NCI-H146 treated with DMSO at 0.1 percent for 48 hours (cell line): ENCODE results near the gene PZP.
"Not testable (repeated sequence)": the region's sequence is repeated elsewhere in the genome, so short reads cannot be mapped to it uniquely, and the experiment has no call there.

Source experiments
- DNase-seq: peaks from one replicate; lab custom pipeline; 2025; ENCODE audit not compliant: unreplicated experiment; lab: John Stamatoyannopoulos, UW

The PZP gene

GRCh38 chr12:9208229-9208628, at the start of gene PZP:
Gene PZP (minus strand): TSS chr12:9208395. CDS start chr12:9208341, 54 bp downstream.
- no peak for DNase-seq

- DNase-seq = no peak
Observed at GRCh38 chr12:9256758-9257405, 48.7 kb upstream of the PZP start.

GRCh38 chr12:9256341-9256740, 48.1 kb upstream of the PZP start:
- no peak for DNase-seq

DNA sequence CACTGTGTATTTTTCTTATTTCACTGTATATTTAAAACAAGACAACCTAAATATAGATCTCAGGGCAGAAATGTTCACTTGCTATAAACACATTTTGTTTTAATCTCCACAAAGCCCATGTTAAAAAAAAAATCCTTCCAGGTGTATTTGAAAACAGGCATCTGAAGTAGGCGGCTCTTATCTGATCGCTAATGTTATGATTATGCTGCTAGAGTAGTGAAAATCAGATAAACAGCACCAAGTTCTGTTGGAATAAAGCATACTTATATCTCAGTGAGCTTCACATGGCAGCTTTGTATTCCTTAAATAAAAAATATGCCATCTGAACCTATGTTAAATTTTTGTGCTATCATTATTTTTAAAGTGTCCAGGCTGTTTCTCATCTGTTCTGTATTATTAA, 47.6 kb upstream of the PZP start:
- no peak for DNase-seq

DNA sequence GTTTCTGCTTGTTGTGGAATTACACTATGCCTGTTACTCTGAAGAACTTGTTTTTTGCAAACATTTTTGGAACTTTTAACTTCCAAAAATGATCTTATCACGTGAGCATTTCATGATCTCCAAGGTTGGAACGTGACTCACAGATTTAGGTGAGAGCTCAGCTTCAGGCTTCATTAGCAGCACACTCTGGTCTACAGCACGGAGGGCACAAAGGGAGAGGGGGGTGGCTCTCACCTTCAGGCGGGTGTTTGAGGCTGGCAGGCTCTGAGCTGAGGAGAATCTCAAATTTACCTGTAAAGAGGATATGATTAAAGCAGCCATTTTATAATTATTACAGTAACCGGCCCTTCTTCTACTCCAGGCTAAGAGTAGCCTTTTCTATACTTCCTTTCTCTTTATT, 45.3 kb upstream of the PZP start:
- DNase-seq = no peak

- not testable (repeated sequence) for DNase-seq
Observed at GRCh38 chr12:9252791-9253190, 44.6 kb upstream of the PZP start.

DNA sequence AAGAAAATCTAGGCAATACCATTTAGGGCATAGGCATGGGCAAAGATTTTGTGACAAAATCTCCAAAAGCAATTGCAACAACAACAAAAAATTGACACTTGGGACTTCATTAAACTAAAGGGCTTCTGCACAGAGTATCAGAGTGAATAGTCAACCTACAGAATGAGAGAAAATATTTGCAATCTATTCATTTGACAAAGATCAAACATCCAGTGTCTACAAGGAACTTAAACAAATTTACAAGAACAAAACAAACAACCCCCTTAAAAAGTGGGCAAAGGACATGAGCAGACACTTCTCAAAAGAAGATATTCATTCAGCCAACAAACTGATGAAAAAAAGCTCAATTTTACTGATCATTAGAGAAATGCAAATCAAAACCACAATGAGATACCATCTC, 44.1 kb upstream of the PZP start:
- no peak for DNase-seq

DNA sequence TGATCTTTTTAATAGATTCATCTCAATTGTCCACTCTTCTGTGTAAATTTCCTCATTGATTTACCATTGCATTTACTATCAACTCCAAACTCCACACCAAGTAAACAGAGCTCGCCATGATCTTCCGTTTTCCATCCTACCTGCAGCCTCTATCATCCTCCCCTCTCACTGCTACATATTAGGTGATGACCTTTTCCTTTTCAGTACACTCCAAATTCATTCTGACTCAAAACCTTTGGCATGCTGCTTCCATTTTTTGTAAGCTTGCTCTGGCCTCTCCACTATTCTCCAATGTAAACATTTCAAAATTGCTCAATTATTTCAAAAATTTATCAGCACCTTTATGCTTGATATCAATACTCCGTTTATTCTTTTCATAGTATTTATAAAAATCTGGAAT, 40.2 kb upstream of the PZP start:
- DNase-seq = no peak

DNA sequence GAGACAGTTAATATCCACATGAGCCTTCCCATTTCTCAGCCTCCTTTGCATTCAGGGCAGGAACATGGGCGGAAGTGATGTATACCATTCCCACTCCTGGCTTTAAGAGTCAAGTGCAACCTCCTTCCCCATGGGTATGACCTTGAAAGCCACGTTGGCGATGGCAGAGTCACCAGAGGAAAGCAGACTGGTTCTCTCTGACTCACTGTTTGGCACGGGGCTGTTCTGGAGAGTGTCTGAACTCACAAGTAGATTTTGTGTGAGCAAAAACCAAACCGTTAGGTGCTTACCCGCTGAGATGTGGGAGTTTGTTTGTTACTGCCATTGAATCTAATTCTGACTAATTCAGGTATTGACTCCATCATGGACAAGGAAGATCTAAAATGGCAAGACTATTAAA, 36.7 kb upstream of the PZP start:
- DNase-seq = no peak

DNA sequence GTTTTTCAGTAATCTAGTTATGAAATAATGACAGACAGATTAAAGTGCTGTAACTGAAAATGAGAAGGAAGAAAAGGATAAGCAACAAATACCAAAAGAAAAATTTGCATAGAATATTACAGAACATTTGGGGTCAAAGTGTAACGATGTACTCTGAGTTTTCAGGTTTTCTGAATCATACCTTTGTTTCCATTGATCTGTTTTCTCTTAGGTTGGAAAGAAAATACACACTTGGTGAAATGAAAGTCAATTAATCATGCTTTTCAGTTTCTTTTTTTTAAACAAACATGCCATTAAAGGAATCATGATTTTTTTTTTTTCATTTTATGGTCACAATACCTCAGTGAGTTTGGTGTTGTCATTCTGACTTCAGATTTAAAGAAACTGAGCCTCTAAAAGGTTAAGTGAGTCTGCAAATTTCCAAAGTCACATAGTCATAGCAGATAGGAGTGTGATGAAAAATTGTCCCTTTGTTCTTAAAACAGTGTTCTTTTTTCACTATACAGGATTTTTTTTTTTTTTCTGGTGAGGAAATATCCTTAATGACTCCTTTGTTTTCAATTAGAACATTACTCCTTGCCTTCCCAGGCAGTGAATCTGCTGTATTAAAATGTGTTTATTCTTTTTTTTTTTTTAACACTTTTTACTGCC, 35.9 kb upstream of the PZP start:
- no peak for DNase-seq

DNA sequence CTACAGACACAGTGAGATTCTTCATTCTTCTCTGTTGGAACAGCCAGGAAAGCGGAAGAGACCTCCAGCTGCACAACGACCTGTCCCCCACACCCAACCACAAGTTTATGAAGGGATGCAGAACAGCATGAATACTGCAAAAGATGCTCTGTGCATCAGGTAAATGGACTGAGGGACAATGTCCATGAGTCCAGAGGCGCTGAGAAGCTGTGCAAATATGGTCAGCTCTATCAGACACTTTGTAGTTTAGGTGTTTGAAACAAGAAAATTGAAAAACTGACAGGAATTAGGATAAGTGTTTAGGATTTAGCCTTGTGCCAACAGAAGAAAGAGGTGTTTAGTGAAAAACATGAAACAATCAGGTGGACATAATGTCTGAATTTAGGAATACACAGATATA, 33.1 kb upstream of the PZP start:
- no peak for DNase-seq

DNA sequence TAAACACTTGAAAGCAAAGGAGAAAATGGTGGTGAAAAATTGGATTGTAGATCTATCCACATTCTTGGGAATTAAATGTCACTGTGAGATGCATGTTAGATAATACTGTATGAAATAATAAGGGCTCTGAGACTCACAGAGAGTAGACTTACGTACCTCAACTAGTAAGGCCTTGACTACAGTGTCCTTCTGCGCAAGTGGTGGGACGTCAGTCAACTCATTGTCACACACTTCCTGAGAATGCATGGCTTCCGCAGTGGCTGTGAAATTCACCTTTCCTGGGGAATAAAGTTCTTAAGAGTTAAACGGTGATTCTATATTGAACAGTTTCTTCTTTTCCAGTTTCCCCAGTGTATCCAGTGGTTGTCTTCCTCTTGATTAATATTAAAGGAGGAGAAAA, 32.6 kb upstream of the PZP start:
- DNase-seq = no peak

- DNase-seq = not testable (repeated sequence)
Observed at GRCh38 chr12:9240004-9240635, 31.9 kb upstream of the PZP start.

- DNase-seq = no peak
Observed at GRCh38 chr12:9237286-9237685, 29.1 kb upstream of the PZP start.

- DNase-seq = no peak
Observed at GRCh38 chr12:9235519-9235918, 27.3 kb upstream of the PZP start.

DNA sequence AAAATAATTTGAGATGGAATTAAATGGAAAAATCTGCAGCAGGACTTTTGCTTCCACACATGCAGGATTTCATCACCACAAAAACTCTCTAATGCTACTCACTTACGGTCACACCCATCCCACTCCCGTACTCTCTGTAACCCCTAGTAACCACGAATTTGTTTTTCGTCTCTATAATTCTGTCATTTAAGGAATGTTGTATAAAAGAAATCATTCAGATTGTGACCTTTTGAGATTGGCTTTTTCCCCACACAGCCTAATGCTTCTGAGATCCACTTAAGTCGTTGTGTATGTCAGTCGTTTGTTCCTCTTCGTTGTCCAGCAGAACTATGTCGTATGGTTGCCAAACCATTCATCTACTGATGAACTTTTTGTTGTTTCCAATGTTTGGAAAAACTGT, 19.8 kb upstream of the PZP start:
- DNase-seq = no peak

GRCh38 chr12:9223830-9224229, 15.6 kb upstream of the PZP start:
- DNase-seq = no peak

GRCh38 chr12:9221483-9221882, 13.3 kb upstream of the PZP start:
- DNase-seq = no peak

GRCh38 chr12:9221011-9221410, 12.8 kb upstream of the PZP start:
- DNase-seq = not testable (repeated sequence)

GRCh38 chr12:9214534-9214933, 6.3 kb upstream of the PZP start:
- DNase-seq = no peak

GRCh38 chr12:9211687-9212086, 3.5 kb upstream of the PZP start:
- DNase-seq = no peak

DNA sequence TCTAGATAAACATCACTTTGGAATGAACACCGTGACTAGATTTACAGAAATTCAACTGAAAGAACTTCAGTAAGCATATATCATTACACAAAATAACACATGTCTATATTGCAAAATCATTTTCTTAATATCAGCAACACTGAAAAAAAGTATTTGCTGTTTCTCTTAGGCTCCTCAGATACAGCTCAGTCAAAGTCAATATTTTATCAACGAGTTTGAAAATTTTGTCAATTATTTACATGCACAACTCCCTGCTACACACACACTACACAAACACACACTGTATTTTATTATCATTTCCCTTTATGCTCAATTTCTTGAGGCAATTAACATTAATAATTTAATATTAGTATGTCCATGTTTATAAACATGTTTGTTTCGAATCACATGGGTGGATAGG, 3.8 kb downstream of the PZP start:
- DNase-seq = no peak

GRCh38 chr12:9198012-9198411, 10.2 kb downstream of the PZP start:
- no peak for DNase-seq
